ENCODE results near the gene TCERG1. TPM values are rescaled to one million over a fixed set of nuclear protein-coding genes. Genes with fewer than 3 reads are reported as not detected.
A peak's percentile ranks its signal among the peaks of the same experiment; 100 is the strongest.

The TCERG1 gene
- total and polyA plus RNA-seq, 9 of the 15 experiments (the other 6 are each of a cell fraction or from before 2014, with no cell fraction given), result 50.3 to 148 (median 119) TPM

GRCh38 chr5:146446861-146447733, at the start of gene TCERG1 (continued):
- TF ChIP-seq HES1 (IDR thresholded peaks at IDR 0.05; ENCODE audit: low read depth) (0 out of 2 replicates have a peak, but pooled peaks have one; percentile 47), EP300 (IDR thresholded peaks at IDR 0.05; ENCODE audit: low read length) (no peak; the same call in 1 of the 2 replicates), TBL1XR1 (IDR thresholded peaks at IDR 0.05; ENCODE audit: low read length in 2 of 2) (peak in 1 of 2 experiments; percentile 57; a peak in 2 of 4 replicates), ZBTB8A (IDR thresholded peaks at IDR 0.05; ENCODE audit: partially characterized antibody) (no peak), ELF4 (CRISPR knock-in tag; IDR thresholded peaks at IDR 0.05) (no peak), ADNP (tag; IDR thresholded peaks at IDR 0.05) (no peak), ZNF134 (CRISPR knock-in tag; conservative IDR thresholded peaks at IDR 0.05) (peak; percentile 68), MAFK (IDR thresholded peaks at IDR 0.05; ENCODE audit: low read length) (peak; percentile 38), ZNF224 (CRISPR knock-in tag; IDR thresholded peaks at IDR 0.05) (peak; percentile 82; the same call in 1 of the 2 replicates)
- TF ChIP-seq, protein P1, sequence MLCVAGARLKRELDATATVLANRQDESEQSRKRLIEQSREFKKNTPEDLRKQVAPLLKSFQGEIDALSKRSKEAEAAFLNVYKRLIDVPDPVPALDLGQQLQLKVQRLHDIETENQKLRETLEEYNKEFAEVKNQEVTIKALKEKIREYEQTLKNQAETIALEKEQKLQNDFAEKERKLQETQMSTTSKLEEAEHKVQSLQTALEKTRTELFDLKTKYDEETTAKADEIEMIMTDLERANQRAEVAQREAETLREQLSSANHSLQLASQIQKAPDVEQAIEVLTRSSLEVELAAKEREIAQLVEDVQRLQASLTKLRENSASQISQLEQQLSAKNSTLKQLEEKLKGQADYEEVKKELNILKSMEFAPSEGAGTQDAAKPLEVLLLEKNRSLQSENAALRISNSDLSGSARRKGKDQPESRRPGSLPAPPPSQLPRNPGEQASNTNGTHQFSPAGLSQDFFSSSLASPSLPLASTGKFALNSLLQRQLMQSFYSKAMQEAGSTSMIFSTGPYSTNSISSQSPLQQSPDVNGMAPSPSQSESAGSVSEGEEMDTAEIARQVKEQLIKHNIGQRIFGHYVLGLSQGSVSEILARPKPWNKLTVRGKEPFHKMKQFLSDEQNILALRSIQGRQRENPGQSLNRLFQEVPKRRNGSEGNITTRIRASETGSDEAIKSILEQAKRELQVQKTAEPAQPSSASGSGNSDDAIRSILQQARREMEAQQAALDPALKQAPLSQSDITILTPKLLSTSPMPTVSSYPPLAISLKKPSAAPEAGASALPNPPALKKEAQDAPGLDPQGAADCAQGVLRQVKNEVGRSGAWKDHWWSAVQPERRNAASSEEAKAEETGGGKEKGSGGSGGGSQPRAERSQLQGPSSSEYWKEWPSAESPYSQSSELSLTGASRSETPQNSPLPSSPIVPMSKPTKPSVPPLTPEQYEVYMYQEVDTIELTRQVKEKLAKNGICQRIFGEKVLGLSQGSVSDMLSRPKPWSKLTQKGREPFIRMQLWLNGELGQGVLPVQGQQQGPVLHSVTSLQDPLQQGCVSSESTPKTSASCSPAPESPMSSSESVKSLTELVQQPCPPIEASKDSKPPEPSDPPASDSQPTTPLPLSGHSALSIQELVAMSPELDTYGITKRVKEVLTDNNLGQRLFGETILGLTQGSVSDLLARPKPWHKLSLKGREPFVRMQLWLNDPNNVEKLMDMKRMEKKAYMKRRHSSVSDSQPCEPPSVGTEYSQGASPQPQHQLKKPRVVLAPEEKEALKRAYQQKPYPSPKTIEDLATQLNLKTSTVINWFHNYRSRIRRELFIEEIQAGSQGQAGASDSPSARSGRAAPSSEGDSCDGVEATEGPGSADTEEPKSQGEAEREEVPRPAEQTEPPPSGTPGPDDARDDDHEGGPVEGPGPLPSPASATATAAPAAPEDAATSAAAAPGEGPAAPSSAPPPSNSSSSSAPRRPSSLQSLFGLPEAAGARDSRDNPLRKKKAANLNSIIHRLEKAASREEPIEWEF (CRISPR knock-in tag; IDR thresholded peaks at IDR 0.05), result peak; percentile 84
